Panc1 (cell line): ENCODE data around the gene CRIP1. TPM values are rescaled to one million over a fixed set of nuclear protein-coding genes. Genes with fewer than 3 reads are reported as not detected.
A peak's percentile ranks its signal among the peaks of the same experiment; 100 is the strongest.

ENCODE experiments used
- ATAC-seq: fragments of 200-7000 bp; cut with Tn5 transposase; 2 replicates; pipeline ENCODE4 v1.9.1; 2020; ENCODE audit warnings: mild to moderate bottlenecking, moderate library complexity
- BruUV-seq: library from RNA; stranded (reverse); fragments of 400-500 nt; replicated peaks from 2 replicates; lab custom pipeline; 2021; lab: Mats Ljungman, UMichigan
- CTCF ChIA-PET: fragments of 300-600 bp; sonication (Branson Sonifier 250); formaldehyde crosslinking; loops from one replicate; lab custom pipeline; 2022; ENCODE audit warnings: antibody characterized with exemption; lab: Charles Lee
- POLR2A ChIA-PET: fragments of 300-600 bp; sonication (Branson Sonifier 250); formaldehyde crosslinking; loops from one replicate; lab custom pipeline; 2022; ENCODE audit warnings: antibody characterized with exemption; lab: Charles Lee
- DNase-seq: peaks from one replicate; pipeline ENCODE4 v3.0.0-alpha.2; 2010; ENCODE audit warnings: low read depth, low spot score
- H3K27ac ChIP-seq: 2 replicates; pipeline ENCODE4 v1.5.1; 2011; ENCODE audit warnings: mild to moderate bottlenecking, low read length, inconsistent platforms
- H3K27me3 ChIP-seq: fragments of 200-500 bp; sonication (Bioruptor generic); 2 replicates; pipeline ENCODE4 v1.6.0; 2014; ENCODE audit warnings: low read length, inconsistent platforms; ENCODE audit not compliant: control insufficient read depth, insufficient read depth
- H3K36me3 ChIP-seq: fragments of 200-500 bp; sonication (Bioruptor generic); 2 replicates; pipeline ENCODE4 v1.5.1; 2014; ENCODE audit warnings: inconsistent platforms, mild to moderate bottlenecking, low read length, moderate library complexity; ENCODE audit not compliant: control insufficient read depth, insufficient read depth
- H3K4me1 ChIP-seq: 2 replicates; pipeline ENCODE4 v1.5.1; 2011; ENCODE audit warnings: inconsistent platforms, mild to moderate bottlenecking, low read length, moderate library complexity; ENCODE audit not compliant: control insufficient read depth, insufficient read depth
- H3K4me3 ChIP-seq, 2 experiments: 2 replicates each; pipeline ENCODE4 v1.5.1; 2011 to 2012; ENCODE audit warnings: low read depth in 2 of 2, low read length in 2 of 2, mild to moderate bottlenecking in 2 of 2, inconsistent platforms in 1 of 2, moderate library complexity in 1 of 2
- H3K9me3 ChIP-seq: fragments of 200-500 bp; sonication (Bioruptor generic); 2 replicates; pipeline ENCODE4 v1.5.1; 2014; ENCODE audit warnings: low read depth, mild to moderate bottlenecking, inconsistent platforms, low read length, moderate library complexity; ENCODE audit not compliant: control insufficient read depth, insufficient read depth
- CTCF ChIP-seq: fragments of 450-650 bp; IDR thresholded peaks from 2 replicates; pipeline ENCODE4 v1.5.1; 2017; ENCODE audit warnings: mild to moderate bottlenecking
- POLR2AphosphoS5 ChIP-seq: IDR thresholded peaks from 2 replicates; pipeline ENCODE4 v1.6.1; 2012; ENCODE audit warnings: mild to moderate bottlenecking, low read depth, low read length, moderate library complexity
- SIN3A ChIP-seq: IDR thresholded peaks from 2 replicates; pipeline ENCODE4 v1.6.1; 2012; ENCODE audit warnings: low read depth, mild to moderate bottlenecking, low read length, moderate library complexity, borderline replicate concordance; ENCODE audit not compliant: insufficient read depth
- in situ Hi-C: cut with HindIII; loops from 2 replicates; pipeline ENCODE4 v1.10.0; 2016; ENCODE audit warnings: low sequenced_read_pairs, low pct_unique_long_range_greater_than_20kb
- intact Hi-C: fragments of 100-400 bp; cut with micrococcal nuclease; formaldehyde crosslinking; loops from one replicate; pipeline ENCODE4 v1.10.0; 2022; ENCODE audit not compliant: unreplicated experiment
- total RNA-seq: library from RNA; stranded (reverse); gene quantifications from one replicate; pipeline ENCODE4 v1.2.1, GENCODE V29; 2021; ENCODE audit not compliant: unreplicated experiment
- TF ChIP-seq, protein P1 (sequence below), 2 experiments: IDR thresholded peaks; 2 replicates each; pipeline ENCODE4 v1.6.1; 2011 to 2012; ENCODE audit warnings: low read depth in 2 of 2, control low read depth in 1 of 2, low read length in 1 of 2, mild to moderate bottlenecking in 1 of 2, moderate library complexity in 1 of 2; ENCODE audit not compliant: insufficient read depth in 1 of 2

CRIP1 gene
- total RNA-seq, 1 experiment from 2014 or later: 1,056 TPM

- Histone ChIP-seq H3K27me3 (no peaks in the 10 kb centered on the region), H3K4me1 (peaks cover 41% of the 10 kb centered on the region), H3K36me3 (no peaks in the 10 kb centered on the region; the same call in 1 of the 2 replicates), H3K9me3 (no peaks in the 10 kb centered on the region), H3K4me3 (no peak overlapping the region), H3K27ac (peak overlapping the region; percentile 44; the same call in 1 of the 2 replicates)
- TF ChIP-seq CTCF (no peak), POLR2AphosphoS5 (no peak)
- TF ChIP-seq, protein P1, sequence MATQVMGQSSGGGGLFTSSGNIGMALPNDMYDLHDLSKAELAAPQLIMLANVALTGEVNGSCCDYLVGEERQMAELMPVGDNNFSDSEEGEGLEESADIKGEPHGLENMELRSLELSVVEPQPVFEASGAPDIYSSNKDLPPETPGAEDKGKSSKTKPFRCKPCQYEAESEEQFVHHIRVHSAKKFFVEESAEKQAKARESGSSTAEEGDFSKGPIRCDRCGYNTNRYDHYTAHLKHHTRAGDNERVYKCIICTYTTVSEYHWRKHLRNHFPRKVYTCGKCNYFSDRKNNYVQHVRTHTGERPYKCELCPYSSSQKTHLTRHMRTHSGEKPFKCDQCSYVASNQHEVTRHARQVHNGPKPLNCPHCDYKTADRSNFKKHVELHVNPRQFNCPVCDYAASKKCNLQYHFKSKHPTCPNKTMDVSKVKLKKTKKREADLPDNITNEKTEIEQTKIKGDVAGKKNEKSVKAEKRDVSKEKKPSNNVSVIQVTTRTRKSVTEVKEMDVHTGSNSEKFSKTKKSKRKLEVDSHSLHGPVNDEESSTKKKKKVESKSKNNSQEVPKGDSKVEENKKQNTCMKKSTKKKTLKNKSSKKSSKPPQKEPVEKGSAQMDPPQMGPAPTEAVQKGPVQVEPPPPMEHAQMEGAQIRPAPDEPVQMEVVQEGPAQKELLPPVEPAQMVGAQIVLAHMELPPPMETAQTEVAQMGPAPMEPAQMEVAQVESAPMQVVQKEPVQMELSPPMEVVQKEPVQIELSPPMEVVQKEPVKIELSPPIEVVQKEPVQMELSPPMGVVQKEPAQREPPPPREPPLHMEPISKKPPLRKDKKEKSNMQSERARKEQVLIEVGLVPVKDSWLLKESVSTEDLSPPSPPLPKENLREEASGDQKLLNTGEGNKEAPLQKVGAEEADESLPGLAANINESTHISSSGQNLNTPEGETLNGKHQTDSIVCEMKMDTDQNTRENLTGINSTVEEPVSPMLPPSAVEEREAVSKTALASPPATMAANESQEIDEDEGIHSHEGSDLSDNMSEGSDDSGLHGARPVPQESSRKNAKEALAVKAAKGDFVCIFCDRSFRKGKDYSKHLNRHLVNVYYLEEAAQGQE (IDR thresholded peaks at IDR 0.05; ENCODE audit: insufficient read depth in 1 of 2, low read depth in 2 of 2, low read length in 1 of 2): no peak
- DNase-seq: no peak
- BruUV-seq: no TSS peak
- ChIA-PET POLR2A (interaction anchor here (0.9 to 1.1 kb wide), 2 partner anchors 13 to 19 kb away, joined by 3 to 7 read pairs; no protein-coding TSS in a partner anchor), CTCF (interaction anchor here (0.7 to 1.6 kb wide), 3 partner anchors 10 to 212 kb away, joined by 4 to 7 read pairs (median 4); no protein-coding TSS in a partner anchor)
- ATAC-seq: no peak
- in situ Hi-C loops: no loop called here
- intact Hi-C loops: no loop called here
Measured at GRCh38 chr14:105470350-105471296, 16.1 kb upstream of the CRIP1 start.

- no TSS peak for BruUV-seq
- no peak for ATAC-seq
Measured at GRCh38 chr14:105471297-105471821, 15.3 kb upstream of the CRIP1 start.

More at GRCh38 chr14:105471297-105471821, 15.3 kb upstream of the CRIP1 start:
- POLR2A ChIA-PET: interaction anchor here (1.1 kb wide), 1 partner anchor 12 kb away, joined by 7 read pairs; no protein-coding TSS in a partner anchor
- H3K4me3 ChIP-seq: no peak overlapping the region
- no peak overlapping the region; the same call in 1 of the 2 replicates for H3K27ac ChIP-seq
- no peak for TF ChIP-seq SIN3A
- TF ChIP-seq CTCF: no peak
- intact Hi-C loops (no loop called here), in situ Hi-C loops (no loop called here)
- H3K27me3 ChIP-seq: no peaks in the 10 kb centered on the region
- peaks cover 41% of the 10 kb centered on the region for H3K4me1 ChIP-seq
- H3K36me3 ChIP-seq: no peaks in the 10 kb centered on the region; the same call in 1 of the 2 replicates
- H3K9me3 ChIP-seq: no peaks in the 10 kb centered on the region
- CTCF ChIA-PET: interaction anchor here (0.7 to 1.6 kb wide), 3 partner anchors 10 to 24 kb away, joined by 3 to 7 read pairs (median 4); no protein-coding TSS in a partner anchor
- DNase-seq: no peak
